ENCODE data around the gene IL6.
"Not testable (repeated sequence)": the region's sequence is repeated elsewhere in the genome, so short reads cannot be mapped to it uniquely, and the experiment has no call there.

DNA sequence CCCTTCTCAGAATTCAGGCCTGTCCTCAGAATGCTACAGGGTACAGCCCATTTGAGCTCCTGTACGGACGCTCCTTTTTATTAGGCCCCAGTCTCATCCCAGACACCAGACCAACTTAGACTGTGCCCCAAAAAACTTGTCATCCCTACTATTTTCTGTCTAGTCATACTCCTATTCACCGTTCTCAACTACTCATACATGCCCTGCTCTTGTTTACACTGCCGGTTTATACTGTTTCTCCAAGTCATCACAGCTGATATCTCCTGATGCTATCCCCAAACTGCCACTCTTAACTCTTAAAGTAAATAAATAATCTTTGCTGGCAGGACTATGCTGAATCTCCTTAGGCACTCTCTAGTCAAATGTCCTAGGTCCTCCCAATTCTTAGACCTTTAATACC lies 18.8 kb upstream of the IL6 start:
- TF ChIP-seq, protein P1, sequence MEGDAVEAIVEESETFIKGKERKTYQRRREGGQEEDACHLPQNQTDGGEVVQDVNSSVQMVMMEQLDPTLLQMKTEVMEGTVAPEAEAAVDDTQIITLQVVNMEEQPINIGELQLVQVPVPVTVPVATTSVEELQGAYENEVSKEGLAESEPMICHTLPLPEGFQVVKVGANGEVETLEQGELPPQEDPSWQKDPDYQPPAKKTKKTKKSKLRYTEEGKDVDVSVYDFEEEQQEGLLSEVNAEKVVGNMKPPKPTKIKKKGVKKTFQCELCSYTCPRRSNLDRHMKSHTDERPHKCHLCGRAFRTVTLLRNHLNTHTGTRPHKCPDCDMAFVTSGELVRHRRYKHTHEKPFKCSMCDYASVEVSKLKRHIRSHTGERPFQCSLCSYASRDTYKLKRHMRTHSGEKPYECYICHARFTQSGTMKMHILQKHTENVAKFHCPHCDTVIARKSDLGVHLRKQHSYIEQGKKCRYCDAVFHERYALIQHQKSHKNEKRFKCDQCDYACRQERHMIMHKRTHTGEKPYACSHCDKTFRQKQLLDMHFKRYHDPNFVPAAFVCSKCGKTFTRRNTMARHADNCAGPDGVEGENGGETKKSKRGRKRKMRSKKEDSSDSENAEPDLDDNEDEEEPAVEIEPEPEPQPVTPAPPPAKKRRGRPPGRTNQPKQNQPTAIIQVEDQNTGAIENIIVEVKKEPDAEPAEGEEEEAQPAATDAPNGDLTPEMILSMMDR (conservative IDR thresholded peaks at IDR 0.05; ENCODE audit: low read depth, low read length): not testable (repeated sequence)
- TF ChIP-seq EZH2phosphoT487 (IDR thresholded peaks at IDR 0.05; ENCODE audit: borderline replicate concordance, low read length); EZH2 (IDR thresholded peaks at IDR 0.05; ENCODE audit: low read length, unreplicated experiment): not testable (repeated sequence)

All from PC-3 (cell line).